Measurements from ENCODE around the gene NKD2.

GRCh38 chr5:1076406-1076805 lies 67.8 kb downstream of the NKD2 start:
- TF ChIP-seq POLR2AphosphoS5 (IDR thresholded peaks at IDR 0.05; ENCODE audit: low read depth, low read length) (no peak), SIN3A (IDR thresholded peaks at IDR 0.05; ENCODE audit: borderline replicate concordance, insufficient read depth, low read length) (no peak), TAF1 (IDR thresholded peaks at IDR 0.05; ENCODE audit: borderline replicate concordance, insufficient read depth, low read length) (no peak), REST (IDR thresholded peaks at IDR 0.05; ENCODE audit: insufficient read depth in 1 of 2, low read depth in 2 of 2, low read length in 2 of 2) (no peak)

Data from PFSK-1 (cell line).